K562 (cell line): ENCODE measurements around the gene KCNQ2.

Experiments used
- CTCF ChIP-seq, 3 experiments: IDR thresholded peaks in 2 of 3; conservative IDR thresholded peaks in 1 of 3; 2 replicates each; pipeline ENCODE4 v1.5.1; 2011 to 2012; ENCODE audit warnings: low read length in 3 of 3, mild to moderate bottlenecking in 3 of 3, control low read depth in 2 of 3, improper control_type of control experiment in 1 of 3, inconsistent platforms in 1 of 3, low read depth in 1 of 3, mixed read lengths in 1 of 3, moderate library complexity in 1 of 3; ENCODE audit not compliant: insufficient read depth in 2 of 3
- KDM1A ChIP-seq, 2 experiments: fragments of 450-650 bp; IDR thresholded peaks; 2 replicates each; pipeline ENCODE4 v1.6.1; 2016; ENCODE audit warnings: mild to moderate bottlenecking in 2 of 2
- REST ChIP-seq, 2 experiments: fragments of 450-650 bp; formaldehyde crosslinking in 1 of 2; IDR thresholded peaks; 2 replicates each; pipeline versions ENCODE4 v1.4.0 to v1.6.1; 2014 to 2020; ENCODE audit warnings: mild to moderate bottlenecking in 2 of 2, borderline replicate concordance in 1 of 2, low read depth in 1 of 2
- USF1 ChIP-seq: sonication (generic); formaldehyde crosslinking; IDR thresholded peaks from 2 replicates; pipeline ENCODE4 v1.9.0; 2022; ENCODE audit warnings: mild to moderate bottlenecking, missing genetic modification reagents
- ZNF282 ChIP-seq: sonication (generic); formaldehyde crosslinking; IDR thresholded peaks from 2 replicates; pipeline ENCODE4 v1.8.1; 2023; ENCODE audit warnings: missing genetic modification reagents

- TF ChIP-seq REST (IDR thresholded peaks at IDR 0.05; ENCODE audit: borderline replicate concordance) (peak; percentile 62), REST (CRISPR knock-in tag; IDR thresholded peaks at IDR 0.05; ENCODE audit: low read depth) (no peak), USF1 (CRISPR knock-in tag) (no peak), CTCF (IDR thresholded peaks at IDR 0.05 in 2 of 3, conservative IDR thresholded peaks at IDR 0.05 in 1 of 3; ENCODE audit: insufficient read depth in 2 of 3, low read depth in 1 of 3, low read length in 3 of 3) (peak; percentile 81 to 93 (median 87)), KDM1A (IDR thresholded peaks at IDR 0.05) (no peak), ZNF282 (CRISPR knock-in tag) (no peak)
Observed at GRCh38 chr20:63495741-63496595, 23.5 kb upstream of the KCNQ2 start.
